Suppressor macrophage treated with lipopolysaccharide for 1 hour (primary cell): ENCODE results near the gene TEKT5.

ENCODE experiments used
- DNase-seq, 3 donors: peaks; one replicate each; pipeline ENCODE4 v3.0.0-alpha.2; 2020 to 2022

Gene TEKT5

DNA sequence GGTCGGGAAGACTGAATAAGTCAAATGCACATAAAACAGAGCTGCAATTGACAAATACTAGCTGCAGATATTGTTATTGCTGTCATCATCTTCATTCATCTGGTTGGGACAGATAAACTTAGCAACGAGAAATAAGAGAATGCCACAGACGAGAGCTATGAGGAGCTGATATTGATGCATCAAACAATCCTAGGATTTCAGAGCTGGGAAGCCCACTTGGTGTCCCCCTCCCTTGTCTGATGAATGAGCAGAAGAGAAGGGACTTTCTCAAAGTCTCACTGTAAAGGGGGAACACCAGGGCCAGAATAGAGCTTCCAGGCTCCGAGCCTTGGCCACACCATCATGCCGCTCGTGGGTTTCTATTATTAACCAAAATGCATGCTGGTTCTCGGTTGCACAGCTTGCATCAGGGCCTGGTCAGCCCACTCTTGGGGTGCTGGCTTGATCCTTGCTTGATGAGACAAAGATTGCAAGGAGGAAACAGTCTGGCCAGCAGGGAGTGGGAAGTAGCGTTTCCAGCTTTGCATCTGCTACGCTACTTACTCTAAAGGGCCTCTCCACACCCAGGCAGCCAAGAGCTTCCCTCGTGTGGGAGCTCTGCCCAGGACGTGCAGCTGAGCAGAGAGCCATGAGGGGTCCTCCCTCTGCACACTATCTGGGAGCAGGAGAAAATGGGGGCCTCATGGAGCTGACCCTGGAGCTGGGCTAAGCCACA is 85.9 kb downstream of the TEKT5 start:
- peak; percentile 45 to 60 (median 48) for DNase-seq

DNA sequence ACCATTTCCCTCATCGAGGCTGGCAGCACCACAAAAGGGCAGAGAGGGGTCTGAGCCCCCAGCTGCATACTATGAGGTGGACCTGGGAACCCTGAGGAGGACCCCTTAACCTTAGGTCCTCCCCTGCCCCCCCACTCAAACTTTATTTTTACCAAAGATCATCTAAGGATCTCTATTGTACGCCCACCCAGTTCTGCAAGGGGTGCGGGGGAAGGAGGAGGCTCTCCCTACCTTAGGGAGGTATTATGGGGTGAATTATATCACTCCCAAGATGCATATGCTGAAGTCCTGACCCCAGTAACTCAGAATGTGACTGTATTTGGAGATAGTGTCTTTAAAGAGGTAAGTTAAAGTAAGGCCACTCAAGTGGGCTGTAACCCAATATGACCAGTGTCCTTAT is 87.6 kb downstream of the TEKT5 start:
- no peak for DNase-seq

DNA sequence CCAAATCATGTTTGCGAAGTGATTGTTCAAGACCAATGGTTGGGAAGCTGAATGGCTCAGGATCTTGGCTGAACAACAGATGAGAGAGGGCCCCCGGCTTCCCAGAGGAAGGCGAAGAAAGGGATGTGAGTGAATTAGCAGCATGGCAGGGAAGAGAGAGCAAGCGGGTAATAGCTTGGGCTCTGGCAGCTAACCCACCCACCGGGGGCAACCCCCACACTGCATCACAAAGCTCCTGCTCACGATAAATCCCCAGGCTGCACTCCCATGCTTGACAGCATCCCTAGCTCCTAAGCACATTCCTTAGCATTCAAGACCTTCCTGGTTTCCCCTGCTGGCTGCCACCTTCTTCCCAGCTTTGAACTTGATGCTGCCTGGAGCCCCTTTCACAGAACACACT is 88.1 kb downstream of the TEKT5 start:
- DNase-seq: no peak

DNA sequence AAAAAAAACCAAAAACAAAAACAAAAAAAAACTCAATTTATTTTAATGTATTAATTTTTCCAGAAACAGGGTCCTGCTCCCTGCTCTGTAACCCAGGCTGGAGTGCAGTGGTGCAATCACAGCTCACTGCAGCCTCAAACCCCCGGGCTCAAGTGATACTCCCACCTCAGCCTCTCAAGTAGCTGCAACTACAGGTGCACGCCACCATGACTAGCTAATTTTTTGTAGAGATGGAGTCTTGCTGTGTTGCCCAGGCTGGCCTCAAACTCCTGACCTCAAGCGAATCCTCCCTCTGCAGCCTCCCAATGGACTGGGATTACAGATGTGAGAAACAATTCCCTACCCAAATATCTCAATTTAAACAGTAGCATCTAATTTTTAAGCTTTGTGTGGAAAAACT is 89.1 kb downstream of the TEKT5 start:
- no peak for DNase-seq

DNA sequence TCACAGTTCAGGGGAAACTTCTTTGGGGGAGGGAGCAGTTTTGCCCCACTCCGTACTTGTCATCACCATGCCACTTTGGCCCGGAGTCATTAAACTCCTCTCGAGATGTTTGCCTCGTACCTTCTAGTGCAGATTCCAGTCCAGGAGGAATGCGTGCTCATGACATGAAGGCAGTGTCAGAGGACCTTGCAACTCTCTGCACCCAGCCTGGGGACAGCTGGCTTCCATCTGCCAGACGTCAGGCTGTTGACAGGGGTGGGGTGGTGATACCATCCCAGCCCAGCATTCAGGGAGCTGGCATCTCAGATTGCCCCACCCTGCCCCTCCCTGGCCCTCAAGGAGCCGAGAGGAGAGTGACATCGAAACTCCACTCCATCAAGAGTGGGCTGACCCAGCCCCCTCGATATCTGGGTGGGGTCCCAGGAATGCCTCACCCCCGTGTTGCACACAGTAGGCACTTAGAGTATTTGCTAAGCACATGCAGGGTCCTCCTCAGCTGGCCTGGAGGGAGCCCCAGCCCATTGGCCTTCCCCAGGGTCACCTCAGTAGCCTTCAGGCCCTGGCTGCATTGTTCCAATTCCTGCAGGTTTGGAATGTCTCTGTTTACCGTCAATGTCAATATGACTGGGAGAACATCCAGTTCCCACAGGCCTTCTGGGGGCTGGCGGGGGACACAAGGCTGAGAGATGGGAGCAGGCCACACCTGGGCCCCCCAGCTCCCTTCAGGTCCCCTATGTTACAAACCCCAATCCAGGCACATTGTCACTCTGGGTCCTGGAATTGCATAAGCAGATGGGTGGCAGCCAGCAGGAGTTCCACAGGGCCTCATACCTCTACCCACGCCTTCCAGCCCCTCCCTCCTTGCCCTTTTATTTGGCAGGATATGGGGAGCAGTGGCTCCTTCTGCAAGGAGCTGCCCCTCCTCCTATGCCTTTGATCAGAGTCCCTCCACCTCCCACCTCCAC is 93.0 kb downstream of the TEKT5 start:
- DNase-seq: no peak

DNA sequence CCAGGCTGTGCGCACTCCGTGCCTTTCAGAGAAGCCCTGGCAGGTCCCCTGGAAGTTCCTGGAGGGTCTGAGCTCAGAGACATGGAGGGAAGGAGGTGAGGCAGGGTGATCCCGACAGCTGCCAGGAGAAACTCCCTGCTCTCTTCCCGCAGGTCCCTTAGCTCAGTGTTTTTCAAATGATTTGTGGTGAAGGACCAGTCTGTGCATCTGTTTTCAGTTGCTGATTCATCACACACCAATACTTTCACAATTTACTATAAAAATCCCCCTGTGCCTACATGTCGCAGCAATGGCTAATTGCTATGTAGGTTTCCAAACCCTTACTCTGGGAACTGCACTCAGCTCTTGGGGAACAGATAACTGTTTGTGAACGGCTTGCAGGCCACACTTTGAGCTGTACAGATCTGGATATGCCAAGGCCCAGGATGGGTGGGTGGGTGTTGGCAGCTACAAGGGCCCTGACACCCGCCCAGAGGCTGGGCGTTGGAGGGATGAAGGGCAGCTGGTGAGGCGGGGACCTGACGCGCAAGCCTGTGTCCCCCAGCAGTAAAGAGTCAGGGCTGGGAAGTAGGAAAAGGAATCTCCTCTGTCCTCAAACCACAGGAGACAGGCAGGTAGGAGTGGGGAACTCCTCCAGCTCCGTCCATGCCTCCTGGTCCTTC is 93.8 kb downstream of the TEKT5 start:
- DNase-seq: peak in 2 of 3 donors; percentile 22 to 26

DNA sequence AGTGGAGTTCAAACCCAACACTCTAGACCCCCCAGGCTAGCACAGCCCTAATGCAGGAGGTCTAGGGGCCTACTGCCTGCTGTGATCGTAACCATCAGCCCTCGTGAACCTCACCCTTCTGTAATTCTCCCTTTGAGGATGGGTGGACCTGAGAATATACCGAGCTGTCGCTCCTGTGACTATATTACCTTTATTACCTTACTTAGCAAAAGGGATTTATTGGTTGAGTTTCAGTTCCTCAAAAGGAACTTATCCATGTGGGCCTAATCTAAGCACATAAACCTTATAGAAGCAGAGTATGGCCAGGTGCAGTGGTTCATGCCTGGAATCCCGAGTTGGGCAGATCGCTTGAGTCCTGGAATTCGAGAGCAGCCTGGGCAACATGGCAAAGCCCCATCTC is 95.1 kb downstream of the TEKT5 start:
- DNase-seq: no peak

DNA sequence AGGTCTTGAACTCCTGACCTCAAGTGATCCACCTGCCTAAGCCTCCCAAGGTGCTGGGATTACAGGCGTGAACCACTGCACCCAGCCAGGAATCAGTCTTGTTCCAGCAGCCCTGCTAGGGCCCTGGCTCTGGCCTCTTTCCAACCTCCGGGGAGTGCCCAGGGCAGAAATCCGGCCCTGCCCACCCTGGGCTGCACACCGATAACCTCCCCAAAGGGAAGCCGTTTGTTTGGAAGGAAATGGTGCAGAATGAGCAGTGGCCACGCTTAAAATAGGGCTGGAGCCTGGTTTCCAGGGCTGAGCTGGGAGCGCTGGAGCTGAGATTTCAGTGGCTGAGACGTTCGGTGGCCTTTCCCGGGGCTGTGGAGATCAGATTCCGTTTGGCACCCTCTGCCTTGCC is 96.6 kb downstream of the TEKT5 start:
- no peak for DNase-seq

DNA sequence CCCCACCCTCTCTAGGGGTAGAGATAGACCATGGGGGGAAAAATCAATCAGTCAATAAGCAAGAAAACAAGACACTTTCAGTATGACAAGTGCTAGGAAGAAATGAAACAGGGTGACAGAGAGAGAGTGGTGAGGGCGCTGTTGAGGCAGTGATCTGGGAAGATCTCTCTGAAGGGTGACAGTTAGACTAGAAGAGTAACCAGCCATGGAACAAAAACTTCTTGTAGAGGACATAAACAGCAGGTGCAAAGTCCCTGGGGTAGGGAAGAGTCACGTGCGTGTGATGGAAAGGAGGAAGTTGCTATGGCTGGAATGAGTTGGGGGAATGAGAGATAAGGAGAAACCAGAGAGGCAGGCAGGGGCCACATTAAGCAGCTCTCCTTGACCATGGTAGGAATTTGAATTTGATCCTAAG is 97.5 kb downstream of the TEKT5 start:
- no peak for DNase-seq

DNA sequence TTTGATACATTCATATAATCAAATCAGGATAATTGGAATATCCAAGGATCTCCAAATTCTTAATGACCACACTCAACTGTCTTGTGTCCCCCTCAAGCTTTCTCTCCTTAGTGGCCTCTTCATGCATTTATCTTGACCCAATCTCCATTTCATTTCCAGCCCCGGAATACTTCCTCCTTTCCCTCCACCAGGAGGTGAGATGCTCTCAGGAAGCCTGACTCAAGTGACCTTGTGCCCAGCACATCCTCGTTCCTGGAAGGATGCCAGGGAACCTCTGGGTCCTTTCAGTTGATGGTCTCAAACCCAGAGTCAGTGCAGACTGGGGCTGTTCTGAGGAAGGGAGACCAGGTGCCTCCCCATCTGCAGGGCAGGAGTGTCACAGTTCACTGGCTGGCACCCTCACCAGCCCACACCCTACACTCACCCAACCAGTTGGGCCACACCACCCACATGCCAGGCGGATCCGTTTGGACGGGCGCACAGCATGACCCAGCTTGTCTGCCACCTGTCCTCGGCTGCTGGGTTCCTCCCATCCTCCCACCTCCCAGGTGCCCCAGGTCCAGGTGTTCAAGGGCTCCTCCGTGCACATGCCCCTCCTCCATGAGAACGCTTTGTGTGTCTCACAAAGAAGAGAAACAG is 100.3 kb downstream of the TEKT5 start:
- no peak for DNase-seq

DNA sequence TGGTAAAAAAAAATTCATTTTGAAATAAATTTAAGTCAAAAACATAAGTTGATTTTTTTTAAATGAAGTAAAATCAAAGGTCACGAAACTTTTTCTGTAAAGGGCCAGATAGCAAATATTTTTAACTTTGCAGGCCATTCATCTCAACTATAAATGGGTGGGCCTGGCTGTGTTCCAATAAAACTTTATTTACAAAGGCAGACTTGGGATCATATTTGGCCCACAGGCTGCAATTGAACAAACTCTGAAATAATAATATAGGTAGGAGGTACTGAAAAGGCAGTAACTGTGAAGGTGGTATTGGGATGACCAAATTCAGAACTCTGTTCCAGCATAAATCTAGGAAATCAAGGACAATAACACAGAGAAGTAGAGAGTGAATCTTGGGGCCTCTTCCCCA is 102.1 kb downstream of the TEKT5 start:
- no peak for DNase-seq

DNA sequence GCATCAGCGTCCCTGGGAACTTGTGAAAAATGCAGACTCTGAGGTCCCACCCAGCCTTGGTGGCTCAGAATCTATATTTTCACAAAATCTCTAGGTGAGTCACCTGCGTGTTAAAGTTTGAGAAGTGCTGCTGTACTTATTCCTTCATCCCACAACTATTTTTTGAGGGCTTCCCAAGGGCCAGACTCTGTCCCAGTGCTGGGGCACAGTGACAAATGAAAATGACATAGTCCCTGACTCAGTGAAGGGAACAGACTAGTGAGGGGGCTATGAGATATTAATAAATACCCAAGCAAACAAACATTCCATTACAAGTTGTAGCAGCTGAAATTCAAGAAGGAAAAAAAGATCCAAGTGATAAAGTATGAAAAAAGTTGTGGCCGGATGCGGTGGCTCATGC is 104.4 kb downstream of the TEKT5 start:
- DNase-seq: no peak

DNA sequence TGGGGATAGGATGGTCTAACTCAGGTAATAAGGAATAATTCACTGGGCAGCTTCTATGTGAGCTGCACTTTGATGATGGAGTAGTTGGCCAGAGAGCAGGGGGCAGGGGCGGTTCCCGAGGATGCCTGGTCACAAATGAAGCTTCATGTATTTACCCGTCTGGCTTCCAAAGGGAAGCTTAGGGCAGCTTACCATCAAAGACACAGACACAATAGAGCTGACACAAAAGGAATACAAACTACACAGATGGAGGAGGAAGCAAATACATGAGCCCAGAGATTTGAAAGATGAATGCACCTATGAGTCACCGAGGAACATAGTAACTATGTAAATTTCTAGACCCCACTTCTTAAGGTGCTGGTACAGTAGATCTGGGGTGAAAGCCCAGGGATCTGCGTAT is 105.6 kb downstream of the TEKT5 start:
- no peak for DNase-seq

DNA sequence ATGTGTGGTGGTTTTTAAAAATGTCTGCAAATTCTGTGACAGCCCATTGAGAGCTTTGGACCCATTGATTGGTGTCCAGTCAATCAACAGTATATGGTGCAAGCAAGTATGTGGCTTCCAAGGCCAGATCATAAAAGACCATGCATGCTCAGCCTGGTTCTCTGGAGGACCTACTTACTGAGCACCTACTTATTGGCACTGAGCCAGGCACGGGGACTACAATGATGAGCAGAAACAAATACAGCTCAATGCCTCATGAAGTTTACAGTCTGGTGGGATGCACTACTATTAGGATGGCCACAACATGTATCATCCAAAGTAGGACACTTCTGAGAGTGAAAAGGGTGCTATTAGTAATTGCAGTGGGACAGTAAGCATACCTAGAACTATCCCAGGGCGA is 107.1 kb downstream of the TEKT5 start:
- no peak for DNase-seq

DNA sequence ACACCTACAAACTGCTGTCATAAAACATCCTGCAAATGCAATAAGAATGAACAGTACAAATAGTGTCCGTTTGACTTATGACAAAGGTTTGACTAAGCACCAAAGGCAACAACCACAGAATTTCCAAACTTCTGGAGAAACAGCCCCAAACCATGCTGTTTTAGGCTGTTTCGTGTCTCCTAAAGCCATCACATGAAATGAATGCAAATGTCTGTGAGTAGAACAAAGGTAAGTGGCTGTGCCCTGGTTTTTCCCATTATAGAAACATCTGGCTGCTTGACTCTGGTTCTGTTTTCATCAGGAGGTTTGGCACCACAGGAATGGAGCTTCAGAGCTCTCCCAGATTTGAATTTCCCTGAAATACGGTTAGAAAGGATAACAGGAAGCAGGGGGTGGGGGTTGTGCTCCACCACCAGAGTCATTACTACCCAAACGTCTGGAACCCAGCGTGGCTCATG is 109.7 kb downstream of the TEKT5 start:
- peak in 2 of 3 donors; percentile 18 to 20 for DNase-seq

DNA sequence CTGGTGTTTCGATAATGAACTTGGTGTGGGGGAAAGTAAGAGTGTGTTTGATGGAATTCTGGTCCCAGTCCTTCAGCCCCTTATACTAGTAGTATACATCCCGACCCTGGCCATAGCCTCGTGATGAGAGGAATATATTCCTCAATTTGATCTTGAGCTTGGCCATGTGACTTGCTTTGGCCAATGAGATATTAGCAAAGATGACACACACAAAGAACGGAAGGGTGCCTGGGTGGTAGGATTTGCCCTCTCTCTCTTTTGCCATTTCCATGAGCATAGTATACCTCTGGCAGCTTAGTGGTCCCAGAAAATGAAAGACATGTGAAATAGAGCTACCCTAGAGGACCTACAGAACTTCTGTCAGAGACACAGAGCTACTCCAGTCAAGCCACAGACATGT is 111.5 kb downstream of the TEKT5 start:
- no peak for DNase-seq

DNA sequence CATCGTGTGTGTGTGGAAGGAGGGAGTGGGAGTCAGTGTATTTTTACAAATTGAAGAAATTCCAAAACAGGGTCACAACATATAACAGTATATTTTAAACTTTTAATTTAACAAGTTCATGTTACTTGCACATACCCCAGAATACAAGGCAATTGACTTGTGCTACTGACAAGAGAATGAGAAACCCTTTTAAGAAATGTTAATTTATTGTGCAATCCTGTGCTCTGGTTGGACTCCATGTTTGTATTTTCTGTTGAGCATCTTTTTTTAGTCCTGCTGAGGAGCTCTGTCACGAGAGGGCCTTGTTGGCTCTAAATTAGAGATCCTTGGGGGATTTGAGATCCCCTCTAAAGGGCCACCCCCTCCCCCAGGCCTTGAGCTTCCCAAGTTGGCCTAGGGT is 113.2 kb downstream of the TEKT5 start:
- DNase-seq: no peak

DNA sequence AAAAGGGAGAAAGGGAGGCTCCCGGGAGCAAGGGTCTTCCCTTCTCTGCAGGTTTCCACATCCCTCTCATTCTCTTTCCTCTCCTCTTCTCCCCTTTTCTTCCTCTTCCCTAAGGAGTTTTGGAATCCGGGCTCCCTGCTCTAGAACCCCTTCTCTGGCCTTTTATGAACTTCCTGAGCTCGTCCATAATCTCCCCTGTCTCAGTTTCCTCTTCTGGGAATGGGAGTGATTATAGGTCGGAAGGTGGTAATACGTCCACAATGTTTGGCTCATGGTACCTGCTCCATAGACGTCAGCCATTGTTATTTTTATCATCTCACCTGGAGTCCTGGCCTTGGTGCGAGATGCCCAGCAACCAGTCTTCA is 113.9 kb downstream of the TEKT5 start:
- DNase-seq: no peak

DNA sequence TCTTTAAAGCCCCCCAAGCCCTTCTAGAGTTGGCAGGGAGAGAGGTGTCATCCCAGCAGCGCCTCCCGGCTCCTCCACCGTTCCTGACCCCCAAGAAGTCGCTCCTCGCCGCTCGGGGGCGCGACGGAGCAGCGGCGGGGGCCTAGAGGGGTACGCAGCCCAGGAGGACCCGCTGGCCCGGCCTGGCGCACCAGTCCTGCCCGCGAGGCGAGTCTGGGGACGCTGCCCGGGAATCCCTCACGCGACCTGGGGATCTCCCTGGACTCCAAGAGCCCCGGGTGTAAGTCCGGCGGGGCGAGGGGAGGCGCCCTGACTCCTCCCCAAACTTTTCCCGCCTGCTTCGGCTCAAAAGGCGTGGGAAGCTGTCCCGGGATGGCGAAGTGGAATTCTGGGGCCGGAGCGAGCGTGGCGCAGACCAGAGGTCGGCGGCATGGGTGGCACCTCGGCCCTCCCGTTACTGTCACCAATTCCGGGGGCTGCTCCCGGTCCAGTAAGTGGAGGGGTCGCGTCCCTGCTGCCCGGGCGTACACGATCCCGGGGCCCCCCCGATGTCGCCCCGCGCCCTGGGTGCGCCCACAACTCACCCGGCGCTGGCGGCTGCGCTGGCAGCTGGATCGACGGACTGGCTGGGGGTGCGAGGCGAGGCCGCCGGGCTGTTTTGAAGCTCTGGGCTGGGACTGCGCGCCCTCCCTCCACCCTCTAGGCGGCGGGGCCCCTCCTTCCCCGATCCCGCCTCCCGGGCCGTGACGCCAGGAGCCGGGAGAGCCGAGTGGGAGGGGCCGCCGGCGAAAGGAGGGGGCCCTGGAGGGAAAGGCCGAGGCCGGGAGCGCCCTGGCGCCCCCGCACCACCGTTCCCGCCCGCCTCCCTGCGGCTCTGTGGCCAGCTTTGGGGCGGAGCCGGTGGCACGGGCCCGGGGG is 114.5 kb downstream of the TEKT5 start, which contains the start of gene EMP2:
EMP2 (minus strand) TSS at position 634 of the 918 bp plus-strand sequence. CDS start 32,981 bp downstream, outside the sequence.
- peak; percentile 80 to 94 (median 84) for DNase-seq

DNA sequence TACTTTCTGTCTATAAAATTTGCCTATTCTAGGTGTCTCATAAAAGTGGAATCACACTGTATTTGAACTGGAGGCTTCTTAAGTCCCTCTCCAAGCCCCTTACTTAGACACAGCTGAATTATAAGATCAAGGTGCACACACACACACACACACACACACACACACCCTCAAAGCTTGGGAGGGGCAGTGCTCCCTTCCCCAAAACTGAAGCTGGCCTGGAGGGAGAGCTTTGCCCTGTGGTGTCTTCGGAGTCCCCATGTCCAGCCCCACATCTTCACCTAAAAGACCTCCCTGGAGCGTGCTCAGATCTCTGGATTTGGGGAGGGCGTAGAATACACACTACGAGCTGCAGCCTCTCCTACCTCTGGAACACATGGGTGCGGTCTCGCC is 115.2 kb downstream of the TEKT5 start:
- DNase-seq: no peak

DNA sequence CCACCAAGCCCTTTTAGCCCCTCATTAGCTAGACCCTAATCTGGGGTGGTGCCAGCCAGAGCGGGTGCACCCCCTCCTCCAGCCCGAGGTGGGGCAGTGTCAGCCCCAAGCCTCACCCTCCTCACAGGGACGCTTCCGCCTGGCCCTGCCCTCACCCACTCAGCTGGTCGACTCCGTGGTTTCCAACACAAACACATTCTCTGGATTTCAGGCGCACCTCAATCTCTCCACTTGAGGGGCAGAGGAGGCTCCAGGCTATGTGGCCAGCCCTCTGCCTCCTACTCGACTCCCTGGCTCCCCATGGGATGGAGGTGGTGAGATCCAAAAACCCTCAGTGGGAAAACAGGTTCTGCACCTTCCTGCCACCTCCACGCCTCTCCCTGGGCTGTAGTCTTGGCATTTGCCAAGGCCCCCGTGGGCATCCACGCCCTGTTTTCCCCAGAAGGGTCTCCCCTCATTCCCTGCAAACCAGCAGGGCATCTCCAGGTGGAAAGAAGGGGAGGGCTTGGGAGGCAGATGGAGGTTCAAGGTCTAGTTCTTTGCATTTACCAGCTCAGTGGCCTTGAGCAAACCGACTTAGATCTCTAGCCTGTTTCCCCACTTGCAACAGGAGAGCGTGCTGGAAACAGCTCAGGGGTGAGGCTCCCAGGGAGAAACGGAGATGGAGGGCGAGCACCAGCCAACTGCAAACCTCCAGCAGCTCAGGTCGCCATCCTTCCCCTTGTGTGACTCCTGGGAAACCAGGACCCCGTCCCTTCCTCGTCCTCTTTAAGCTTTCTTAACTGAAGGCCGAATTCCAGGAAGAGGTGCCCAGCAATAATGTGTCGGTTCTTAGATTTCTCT is 116.0 kb downstream of the TEKT5 start:
- DNase-seq: no peak
